K562 (cell line): ENCODE measurements around the gene TTC31. TPM values are rescaled to one million over a fixed set of nuclear protein-coding genes. Genes with fewer than 3 reads are reported as not detected.

Source experiments
- ARID2 ChIP-seq: fragments of 450-650 bp; IDR thresholded peaks from 2 replicates; pipeline ENCODE4 v1.6.1; 2017; ENCODE audit warnings: antibody characterized with exemption, mild to moderate bottlenecking
- BHLHE40 ChIP-seq: IDR thresholded peaks from 2 replicates; pipeline ENCODE4 v1.6.1; 2011; ENCODE audit warnings: low read length, improper control_type of control experiment
- C11orf30 ChIP-seq: fragments of 450-650 bp; IDR thresholded peaks from 2 replicates; pipeline ENCODE4 v1.6.1; 2016; ENCODE audit warnings: low read depth, mild to moderate bottlenecking
- E2F1 ChIP-seq: sonication (generic); formaldehyde crosslinking; IDR thresholded peaks from 2 replicates; pipeline ENCODE4 v1.8.1; 2023; ENCODE audit warnings: mild to moderate bottlenecking, missing genetic modification reagents, moderate library complexity
- GATA2 ChIP-seq: sonication (generic); formaldehyde crosslinking; IDR thresholded peaks from 2 replicates; pipeline ENCODE4 v1.4.0; 2020; ENCODE audit warnings: mild to moderate bottlenecking, missing genetic modification reagents
- HOMEZ ChIP-seq: fragments of 250-450 bp; sonication (Bioruptor Pico); IDR thresholded peaks from 2 replicates; pipeline ENCODE4 v1.4.0; 2020; ENCODE audit warnings: mild to moderate bottlenecking, moderate library complexity
- KHSRP ChIP-seq: fragments of 450-650 bp; IDR thresholded peaks from 2 replicates; pipeline ENCODE4 v1.6.1; 2017
- SAFB ChIP-seq: fragments of 200-400 bp; formaldehyde crosslinking; IDR thresholded peaks from 2 replicates; pipeline ENCODE4 v1.6.1; 2017; ENCODE audit warnings: low read depth, low read length, borderline replicate concordance
- SMAD4 ChIP-seq: fragments of 250-450 bp; sonication (Bioruptor Pico); conservative IDR thresholded peaks from 2 replicates; pipeline ENCODE4 v1.8.0; 2021; ENCODE audit warnings: inconsistent platforms, mild to moderate bottlenecking, moderate library complexity
- STAT5A ChIP-seq: IDR thresholded peaks from 2 replicates; pipeline ENCODE4 v1.6.1; 2012; ENCODE audit warnings: low read length, inconsistent platforms, borderline replicate concordance
- TEAD4 ChIP-seq, 2 experiments: sonication (generic) in 1 of 2; formaldehyde crosslinking in 1 of 2; IDR thresholded peaks; 2 replicates each; pipeline versions ENCODE4 v1.6.1 to v1.8.0; 2012 to 2022; ENCODE audit warnings: borderline replicate concordance in 1 of 2, inconsistent platforms in 1 of 2, low read length in 1 of 2, mild to moderate bottlenecking in 1 of 2, missing genetic modification reagents in 1 of 2
- THAP7 ChIP-seq: fragments of 250-450 bp; sonication (Bioruptor Pico); IDR thresholded peaks from 2 replicates; pipeline ENCODE4 v1.5.0; 2021
- ZNF384 ChIP-seq: IDR thresholded peaks from 2 replicates; pipeline ENCODE4 v1.6.1; 2012; ENCODE audit warnings: low read depth, low read length, improper control_type of control experiment
- ZNF764 ChIP-seq: fragments of 250-450 bp; sonication (Bioruptor Pico); IDR thresholded peaks from 2 replicates; pipeline ENCODE4 v1.4.0; 2020; ENCODE audit warnings: low read depth, mild to moderate bottlenecking, moderate library complexity
- ZNF77 ChIP-seq: fragments of 250-450 bp; sonication (Bioruptor Pico); IDR thresholded peaks from 2 replicates; pipeline ENCODE4 v1.5.0; 2020
- polyA plus RNA-seq, 8 experiments: library from polyadenylated mRNA; depleted of rRNA in 4 of 8; stranded (reverse) in 5 of 8; unstranded in 3 of 8; fragments of >200 nt; fragmentation: Nextera tagmentation in 2 of 8; fragmentation: Illumina TruSeq in 1 of 8; extraction: Ambion mirVana in 2 of 8; extraction: Trizol in 1 of 8; gene quantifications; 2 replicates each; pipeline versions ENCODE4 v1.2.1 to v1.2.3, GENCODE V29; 2011 to 2014; ENCODE audit warnings: inconsistent platforms in 1 of 8, missing spikeins in 1 of 8
- total RNA-seq, 7 experiments: library from RNA; depleted of rRNA in 6 of 7; stranded (reverse); fragments of >200 nt in 6 of 7; fragmentation: Illumina TruSeq in 2 of 7; extraction: Trizol in 2 of 7; gene quantifications; 2 replicates each; pipeline versions ENCODE4 v1.2.1 to v1.2.3, GENCODE V29; 2011 to 2021; ENCODE audit warnings: low replicate concordance in 1 of 7
- TF ChIP-seq, protein P1 (sequence below): fragments of 450-650 bp; formaldehyde crosslinking; IDR thresholded peaks from 2 replicates; pipeline ENCODE4 v1.4.0; 2020; ENCODE audit warnings: mild to moderate bottlenecking, moderate library complexity
- TF ChIP-seq, protein P2 (sequence below), 2 experiments: fragments of 450-650 bp; IDR thresholded peaks; 2 replicates each; pipeline ENCODE4 v1.6.1; 2018; ENCODE audit warnings: mild to moderate bottlenecking in 2 of 2, low read depth in 1 of 2; ENCODE audit not compliant: partially characterized antibody in 2 of 2

The TTC31 gene
- total and polyA plus RNA-seq, 9 of the 15 experiments (the other 6 are each of a cell fraction or from before 2014, with no cell fraction given) = 4.7 to 30.5 (median 15.9) TPM

- TF ChIP-seq KHSRP = no peak
- peak; percentile 90 for TF ChIP-seq GATA2 (CRISPR knock-in tag)
- TF ChIP-seq THAP7 (CRISPR knock-in tag) = no peak
- TF ChIP-seq STAT5A = peak; percentile 79; the same call in 1 of the 2 replicates
- TF ChIP-seq E2F1 = no peak; the same call in 1 of the 2 replicates
- TF ChIP-seq C11orf30 = no peak
- no peak for TF ChIP-seq ZNF77
- TF ChIP-seq HOMEZ (CRISPR knock-in tag) = no peak
- no peak for TF ChIP-seq ZNF384
- peak; percentile 66 for TF ChIP-seq BHLHE40
- peak; percentile 55; the same call in 1 of the 2 replicates for TF ChIP-seq SAFB
- TF ChIP-seq TEAD4 (IDR thresholded peaks at IDR 0.05; ENCODE audit: low read length) = peak; percentile 85
- TF ChIP-seq TEAD4 (CRISPR knock-in tag; IDR thresholded peaks at IDR 0.05; ENCODE audit: borderline replicate concordance) = no peak
- TF ChIP-seq, protein P1, sequence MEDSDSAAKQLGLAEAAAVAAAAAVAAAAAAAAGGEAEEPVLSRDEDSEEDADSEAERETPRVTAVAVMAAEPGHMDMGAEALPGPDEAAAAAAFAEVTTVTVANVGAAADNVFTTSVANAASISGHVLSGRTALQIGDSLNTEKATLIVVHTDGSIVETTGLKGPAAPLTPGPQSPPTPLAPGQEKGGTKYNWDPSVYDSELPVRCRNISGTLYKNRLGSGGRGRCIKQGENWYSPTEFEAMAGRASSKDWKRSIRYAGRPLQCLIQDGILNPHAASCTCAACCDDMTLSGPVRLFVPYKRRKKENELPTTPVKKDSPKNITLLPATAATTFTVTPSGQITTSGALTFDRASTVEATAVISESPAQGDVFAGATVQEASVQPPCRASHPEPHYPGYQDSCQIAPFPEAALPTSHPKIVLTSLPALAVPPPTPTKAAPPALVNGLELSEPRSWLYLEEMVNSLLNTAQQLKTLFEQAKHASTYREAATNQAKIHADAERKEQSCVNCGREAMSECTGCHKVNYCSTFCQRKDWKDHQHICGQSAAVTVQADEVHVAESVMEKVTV = no peak
- TF ChIP-seq SMAD4 (CRISPR knock-in tag) = peak; percentile 73
- TF ChIP-seq ARID2 = no peak
- TF ChIP-seq ZNF764 (CRISPR knock-in tag) = no peak
- TF ChIP-seq, protein P2, sequence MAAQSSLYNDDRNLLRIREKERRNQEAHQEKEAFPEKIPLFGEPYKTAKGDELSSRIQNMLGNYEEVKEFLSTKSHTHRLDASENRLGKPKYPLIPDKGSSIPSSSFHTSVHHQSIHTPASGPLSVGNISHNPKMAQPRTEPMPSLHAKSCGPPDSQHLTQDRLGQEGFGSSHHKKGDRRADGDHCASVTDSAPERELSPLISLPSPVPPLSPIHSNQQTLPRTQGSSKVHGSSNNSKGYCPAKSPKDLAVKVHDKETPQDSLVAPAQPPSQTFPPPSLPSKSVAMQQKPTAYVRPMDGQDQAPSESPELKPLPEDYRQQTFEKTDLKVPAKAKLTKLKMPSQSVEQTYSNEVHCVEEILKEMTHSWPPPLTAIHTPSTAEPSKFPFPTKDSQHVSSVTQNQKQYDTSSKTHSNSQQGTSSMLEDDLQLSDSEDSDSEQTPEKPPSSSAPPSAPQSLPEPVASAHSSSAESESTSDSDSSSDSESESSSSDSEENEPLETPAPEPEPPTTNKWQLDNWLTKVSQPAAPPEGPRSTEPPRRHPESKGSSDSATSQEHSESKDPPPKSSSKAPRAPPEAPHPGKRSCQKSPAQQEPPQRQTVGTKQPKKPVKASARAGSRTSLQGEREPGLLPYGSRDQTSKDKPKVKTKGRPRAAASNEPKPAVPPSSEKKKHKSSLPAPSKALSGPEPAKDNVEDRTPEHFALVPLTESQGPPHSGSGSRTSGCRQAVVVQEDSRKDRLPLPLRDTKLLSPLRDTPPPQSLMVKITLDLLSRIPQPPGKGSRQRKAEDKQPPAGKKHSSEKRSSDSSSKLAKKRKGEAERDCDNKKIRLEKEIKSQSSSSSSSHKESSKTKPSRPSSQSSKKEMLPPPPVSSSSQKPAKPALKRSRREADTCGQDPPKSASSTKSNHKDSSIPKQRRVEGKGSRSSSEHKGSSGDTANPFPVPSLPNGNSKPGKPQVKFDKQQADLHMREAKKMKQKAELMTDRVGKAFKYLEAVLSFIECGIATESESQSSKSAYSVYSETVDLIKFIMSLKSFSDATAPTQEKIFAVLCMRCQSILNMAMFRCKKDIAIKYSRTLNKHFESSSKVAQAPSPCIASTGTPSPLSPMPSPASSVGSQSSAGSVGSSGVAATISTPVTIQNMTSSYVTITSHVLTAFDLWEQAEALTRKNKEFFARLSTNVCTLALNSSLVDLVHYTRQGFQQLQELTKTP (IDR thresholded peaks at IDR 0.05; ENCODE audit: low read depth in 1 of 2, partially characterized antibody in 2 of 2) = no peak
Observed at GRCh38 chr2:74530239-74531187, 47.6 kb downstream of the TTC31 start (continued).
